ENCODE data around the gene AGBL1.

The AGBL1 gene

DNA sequence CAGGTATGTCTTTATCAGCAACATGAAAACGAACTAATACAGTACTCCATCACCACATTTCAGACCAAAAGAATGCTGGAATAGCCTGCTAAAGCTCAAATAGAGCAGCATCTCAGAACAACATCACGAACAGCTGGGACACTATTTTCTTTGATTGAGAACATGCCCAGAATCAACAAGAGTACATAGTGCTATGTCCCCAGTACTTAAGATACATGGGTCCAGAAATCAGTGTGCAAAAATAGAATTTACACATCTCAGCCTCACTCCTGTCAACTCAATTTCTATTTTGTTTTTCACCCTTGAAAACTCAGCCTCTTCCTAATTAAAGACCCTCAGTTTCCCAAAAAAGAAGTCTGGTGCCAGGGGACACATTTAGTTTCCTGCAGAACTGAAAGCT, 753.9 kb downstream of the AGBL1 start:
- Histone ChIP-seq H3K4me3 (ENCODE audit: severe bottlenecking) (no peak overlapping the region), H3K4me1 (ENCODE audit: insufficient read depth, poor library complexity, severe bottlenecking) (no peaks in the 10 kb centered on the region), H3K27me3 (ENCODE audit: insufficient read depth, poor library complexity, severe bottlenecking) (peaks cover 3% of the 10 kb centered on the region)

DNA sequence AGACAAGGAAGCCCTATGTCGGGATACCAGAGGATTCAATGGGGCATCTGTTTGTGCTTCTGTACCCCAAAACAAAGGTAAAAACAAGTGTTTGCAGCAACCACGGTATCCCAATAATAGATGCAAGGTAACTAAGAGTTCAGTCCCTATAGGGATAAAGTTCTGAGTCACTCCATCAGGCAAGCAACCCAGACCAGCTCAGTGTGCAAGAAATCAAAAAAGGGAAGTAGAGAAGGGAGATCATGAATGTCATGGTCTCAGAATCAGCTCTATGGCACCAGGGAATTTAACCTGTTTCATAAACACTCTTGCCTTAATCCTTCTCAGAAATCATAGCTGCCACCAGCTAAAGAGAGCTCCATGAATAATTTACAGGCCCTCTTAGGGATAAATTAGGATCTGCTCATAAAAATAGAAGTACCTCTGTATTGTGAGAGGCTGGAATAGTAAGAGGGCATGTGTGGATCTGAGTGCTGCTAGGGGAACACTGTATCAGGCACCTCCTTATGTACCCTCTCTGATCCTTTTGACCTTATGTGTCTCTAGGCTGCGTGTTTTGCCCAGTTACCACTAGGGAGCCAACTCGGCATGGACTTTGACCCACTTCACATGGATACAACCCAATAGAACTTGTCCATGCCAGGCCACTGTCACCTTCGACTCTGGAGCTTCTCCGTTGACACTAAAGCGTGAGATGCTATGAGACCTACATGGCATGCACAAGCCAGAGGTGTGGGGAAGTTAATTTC, 754.6 kb downstream of the AGBL1 start:
- DNase-seq (ENCODE audit: low spot score) (no peak), ATAC-seq (ENCODE audit: low read depth) (no peak)
- no peak overlapping the region for H3K27ac ChIP-seq (ENCODE audit: poor library complexity, severe bottlenecking)
- TF ChIP-seq, protein P1, sequence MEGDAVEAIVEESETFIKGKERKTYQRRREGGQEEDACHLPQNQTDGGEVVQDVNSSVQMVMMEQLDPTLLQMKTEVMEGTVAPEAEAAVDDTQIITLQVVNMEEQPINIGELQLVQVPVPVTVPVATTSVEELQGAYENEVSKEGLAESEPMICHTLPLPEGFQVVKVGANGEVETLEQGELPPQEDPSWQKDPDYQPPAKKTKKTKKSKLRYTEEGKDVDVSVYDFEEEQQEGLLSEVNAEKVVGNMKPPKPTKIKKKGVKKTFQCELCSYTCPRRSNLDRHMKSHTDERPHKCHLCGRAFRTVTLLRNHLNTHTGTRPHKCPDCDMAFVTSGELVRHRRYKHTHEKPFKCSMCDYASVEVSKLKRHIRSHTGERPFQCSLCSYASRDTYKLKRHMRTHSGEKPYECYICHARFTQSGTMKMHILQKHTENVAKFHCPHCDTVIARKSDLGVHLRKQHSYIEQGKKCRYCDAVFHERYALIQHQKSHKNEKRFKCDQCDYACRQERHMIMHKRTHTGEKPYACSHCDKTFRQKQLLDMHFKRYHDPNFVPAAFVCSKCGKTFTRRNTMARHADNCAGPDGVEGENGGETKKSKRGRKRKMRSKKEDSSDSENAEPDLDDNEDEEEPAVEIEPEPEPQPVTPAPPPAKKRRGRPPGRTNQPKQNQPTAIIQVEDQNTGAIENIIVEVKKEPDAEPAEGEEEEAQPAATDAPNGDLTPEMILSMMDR (IDR thresholded peaks at IDR 0.05; ENCODE audit: poor library complexity, severe bottlenecking), result no peak
- no peak overlapping the region for H3K4me3 ChIP-seq (ENCODE audit: severe bottlenecking)
- peaks cover 3% of the 10 kb centered on the region for H3K27me3 ChIP-seq (ENCODE audit: insufficient read depth, poor library complexity, severe bottlenecking)
- no peaks in the 10 kb centered on the region for H3K9me3 ChIP-seq (ENCODE audit: severe bottlenecking)
- H3K4me1 ChIP-seq (ENCODE audit: insufficient read depth, poor library complexity, severe bottlenecking), result no peaks in the 10 kb centered on the region
- H3K36me3 ChIP-seq (ENCODE audit: low read depth), result no peaks in the 10 kb centered on the region

More for the DNA sequence above, 753.9 kb downstream of the AGBL1 start:
- TF ChIP-seq, protein P1 (IDR thresholded peaks at IDR 0.05; ENCODE audit: poor library complexity, severe bottlenecking), result no peak
- no peaks in the 10 kb centered on the region for H3K9me3 ChIP-seq (ENCODE audit: severe bottlenecking)
- DNase-seq (ENCODE audit: low spot score) (no peak), ATAC-seq (ENCODE audit: low read depth) (no peak)
- H3K36me3 ChIP-seq (ENCODE audit: low read depth), result no peaks in the 10 kb centered on the region
- H3K27ac ChIP-seq (ENCODE audit: poor library complexity, severe bottlenecking), result no peak overlapping the region

DNA sequence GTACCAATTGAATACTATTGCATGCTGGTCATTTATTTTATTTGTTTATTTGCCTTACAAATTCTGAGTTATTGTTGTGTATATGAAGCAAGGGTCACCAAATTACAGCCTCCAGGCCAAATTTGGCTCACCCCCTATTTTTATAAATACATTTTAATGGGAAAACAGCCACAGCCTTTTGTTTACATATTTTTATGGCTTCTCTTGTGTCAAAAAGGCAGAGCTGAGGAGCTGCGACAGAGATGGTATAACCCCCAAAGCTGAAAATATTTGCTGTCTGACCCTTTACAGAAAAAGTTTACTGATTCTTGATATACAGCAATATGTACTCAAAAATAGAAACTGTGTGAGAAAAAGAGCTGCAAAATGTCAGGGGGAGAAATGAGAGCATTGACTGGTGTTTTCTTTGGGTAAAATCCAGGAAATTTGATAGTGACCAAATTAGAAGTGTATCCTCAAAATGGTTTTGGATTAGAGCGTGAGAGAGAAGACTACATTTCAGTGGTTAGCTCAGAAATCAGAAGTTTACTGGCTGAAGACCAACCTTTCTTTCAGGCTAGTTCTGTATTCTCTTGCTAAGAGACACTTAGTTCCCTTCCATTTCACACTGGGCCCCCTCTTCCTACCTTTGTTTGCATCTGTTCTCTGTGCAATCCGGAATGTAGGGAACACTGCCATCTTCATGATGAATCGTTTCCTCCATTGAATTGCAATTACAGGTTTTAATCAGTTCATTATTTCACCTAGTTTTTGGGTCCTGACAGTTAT, 757.8 kb downstream of the AGBL1 start:
- Histone ChIP-seq H3K9me3 (ENCODE audit: severe bottlenecking) (no peaks in the 10 kb centered on the region), H3K36me3 (ENCODE audit: low read depth) (no peaks in the 10 kb centered on the region)
- no peak for ATAC-seq (ENCODE audit: low read depth)

DNA sequence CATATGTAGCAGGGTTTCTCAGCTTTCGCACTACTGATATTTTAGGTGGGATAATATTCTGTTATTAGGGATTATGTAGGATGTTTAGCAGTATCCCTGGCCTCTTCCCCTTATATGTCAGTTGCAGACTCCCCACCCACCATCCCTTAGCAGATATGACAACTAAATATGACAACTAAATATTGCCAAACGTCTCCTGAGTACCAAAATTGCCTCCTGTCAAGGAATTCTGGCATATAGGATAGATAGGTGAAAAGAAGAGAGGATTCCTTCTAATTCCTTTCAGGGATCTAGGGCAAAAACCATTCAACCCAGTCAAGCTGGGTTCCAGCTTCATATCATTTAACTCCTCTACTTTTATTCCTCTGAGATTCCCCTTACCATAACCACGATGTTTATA, 759.8 kb downstream of the AGBL1 start:
- DNase-seq (ENCODE audit: low spot score) (no peak), ATAC-seq (ENCODE audit: low read depth) (no peak)
- no peak overlapping the region for H3K4me3 ChIP-seq (ENCODE audit: severe bottlenecking)
- TF ChIP-seq, protein P1 (IDR thresholded peaks at IDR 0.05; ENCODE audit: poor library complexity, severe bottlenecking), result no peak
- no peaks in the 10 kb centered on the region for H3K36me3 ChIP-seq (ENCODE audit: low read depth)
- no peaks in the 10 kb centered on the region for H3K4me1 ChIP-seq (ENCODE audit: insufficient read depth, poor library complexity, severe bottlenecking)
- no peak overlapping the region for H3K27ac ChIP-seq (ENCODE audit: poor library complexity, severe bottlenecking)
- peaks cover 26% of the 10 kb centered on the region for H3K27me3 ChIP-seq (ENCODE audit: insufficient read depth, poor library complexity, severe bottlenecking)
- no peaks in the 10 kb centered on the region for H3K9me3 ChIP-seq (ENCODE audit: severe bottlenecking)

More for the DNA sequence above, 757.8 kb downstream of the AGBL1 start:
- Histone ChIP-seq H3K4me3 (ENCODE audit: severe bottlenecking) (no peak overlapping the region), H3K27ac (ENCODE audit: poor library complexity, severe bottlenecking) (no peak overlapping the region), H3K27me3 (ENCODE audit: insufficient read depth, poor library complexity, severe bottlenecking) (peaks cover 19% of the 10 kb centered on the region), H3K4me1 (ENCODE audit: insufficient read depth, poor library complexity, severe bottlenecking) (no peaks in the 10 kb centered on the region)
- TF ChIP-seq, protein P1 (IDR thresholded peaks at IDR 0.05; ENCODE audit: poor library complexity, severe bottlenecking), result no peak
- DNase-seq (ENCODE audit: low spot score), result no peak
